OCI-M2 (cell line): ENCODE data around the gene GDA.

Source experiments
- DNase-seq: peaks from one replicate; lab custom pipeline; 2025; ENCODE audit not compliant: unreplicated experiment; lab: John Stamatoyannopoulos, UW

The GDA gene

GRCh38 chr9:72150127-72150526 lies 887 bp downstream of the GDA start:
- no peak for DNase-seq

GRCh38 chr9:72150661-72151060 lies 1.4 kb downstream of the GDA start:
- no peak for DNase-seq

GRCh38 chr9:72151104-72151503 lies 1.9 kb downstream of the GDA start:
- no peak for DNase-seq

- no peak for DNase-seq
These were observed 5.4 kb downstream of the GDA start for GRCh38 chr9:72154468-72155285.

GRCh38 chr9:72155301-72155700 lies 6.1 kb downstream of the GDA start:
- DNase-seq: no peak

GRCh38 chr9:72156586-72156985 lies 7.3 kb downstream of the GDA start:
- no peak for DNase-seq

GRCh38 chr9:72158680-72159079 lies 9.4 kb downstream of the GDA start:
- DNase-seq: no peak

GRCh38 chr9:72160446-72161123 lies 11.3 kb downstream of the GDA start:
- no peak for DNase-seq

- no peak for DNase-seq
These were observed 16.1 kb downstream of the GDA start for GRCh38 chr9:72165326-72165725.

- no peak for DNase-seq
These were observed 16.7 kb downstream of the GDA start for GRCh38 chr9:72165821-72166547.

- DNase-seq: no peak
These were observed 18.8 kb downstream of the GDA start for GRCh38 chr9:72168075-72168474.

- no peak for DNase-seq
These were observed 19.9 kb downstream of the GDA start for GRCh38 chr9:72169178-72169577.

- DNase-seq: no peak
These were observed 23.8 kb downstream of the GDA start for GRCh38 chr9:72173080-72173479.

- DNase-seq: no peak
These were observed 36.3 kb downstream of the GDA start for GRCh38 chr9:72185561-72185960.

GRCh38 chr9:72187121-72187695 lies 38.0 kb downstream of the GDA start:
- DNase-seq: no peak

- no peak for DNase-seq
These were observed 39.0 kb downstream of the GDA start for GRCh38 chr9:72188232-72188631.

GRCh38 chr9:72193478-72193881 lies 44.2 kb downstream of the GDA start:
- no peak for DNase-seq

- no peak for DNase-seq
These were observed 50.0 kb downstream of the GDA start for GRCh38 chr9:72199238-72199637.

- DNase-seq: no peak
These were observed 51.2 kb downstream of the GDA start for GRCh38 chr9:72200452-72200851.

GRCh38 chr9:72202009-72202408 lies 52.8 kb downstream of the GDA start:
- no peak for DNase-seq

GRCh38 chr9:72203205-72203803 lies 54.1 kb downstream of the GDA start:
- DNase-seq: no peak
